ENCODE data around the gene TIGD2.

DNA sequence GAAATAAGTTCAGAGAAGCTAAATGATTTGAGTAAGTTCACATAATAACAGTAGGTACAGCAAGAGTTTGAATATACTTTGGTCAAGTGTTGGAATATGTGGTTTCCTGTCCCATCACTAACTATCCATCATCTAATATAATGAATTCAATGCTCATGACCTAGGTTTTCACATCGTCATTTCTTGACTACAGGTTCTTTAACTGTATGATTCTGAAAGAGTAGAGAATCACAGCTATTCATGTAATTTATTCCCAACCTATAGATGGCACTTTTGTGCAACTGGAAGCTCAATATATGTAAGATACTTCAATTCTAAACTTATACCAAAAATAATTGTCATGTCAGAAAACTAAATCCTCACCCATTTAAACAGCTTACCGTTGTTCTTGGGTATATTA, 53.1 kb downstream of the TIGD2 start:
- TF ChIP-seq EZH2phosphoT487 (conservative IDR thresholded peaks at IDR 0.05; ENCODE audit: low read length) = no peak
- TF ChIP-seq, protein P1, sequence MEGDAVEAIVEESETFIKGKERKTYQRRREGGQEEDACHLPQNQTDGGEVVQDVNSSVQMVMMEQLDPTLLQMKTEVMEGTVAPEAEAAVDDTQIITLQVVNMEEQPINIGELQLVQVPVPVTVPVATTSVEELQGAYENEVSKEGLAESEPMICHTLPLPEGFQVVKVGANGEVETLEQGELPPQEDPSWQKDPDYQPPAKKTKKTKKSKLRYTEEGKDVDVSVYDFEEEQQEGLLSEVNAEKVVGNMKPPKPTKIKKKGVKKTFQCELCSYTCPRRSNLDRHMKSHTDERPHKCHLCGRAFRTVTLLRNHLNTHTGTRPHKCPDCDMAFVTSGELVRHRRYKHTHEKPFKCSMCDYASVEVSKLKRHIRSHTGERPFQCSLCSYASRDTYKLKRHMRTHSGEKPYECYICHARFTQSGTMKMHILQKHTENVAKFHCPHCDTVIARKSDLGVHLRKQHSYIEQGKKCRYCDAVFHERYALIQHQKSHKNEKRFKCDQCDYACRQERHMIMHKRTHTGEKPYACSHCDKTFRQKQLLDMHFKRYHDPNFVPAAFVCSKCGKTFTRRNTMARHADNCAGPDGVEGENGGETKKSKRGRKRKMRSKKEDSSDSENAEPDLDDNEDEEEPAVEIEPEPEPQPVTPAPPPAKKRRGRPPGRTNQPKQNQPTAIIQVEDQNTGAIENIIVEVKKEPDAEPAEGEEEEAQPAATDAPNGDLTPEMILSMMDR (IDR thresholded peaks at IDR 0.05; ENCODE audit: insufficient read depth, low read length, poor library complexity, severe bottlenecking) = no peak
